ENCODE data around the gene CACNA1H.

The CACNA1H gene

DNA sequence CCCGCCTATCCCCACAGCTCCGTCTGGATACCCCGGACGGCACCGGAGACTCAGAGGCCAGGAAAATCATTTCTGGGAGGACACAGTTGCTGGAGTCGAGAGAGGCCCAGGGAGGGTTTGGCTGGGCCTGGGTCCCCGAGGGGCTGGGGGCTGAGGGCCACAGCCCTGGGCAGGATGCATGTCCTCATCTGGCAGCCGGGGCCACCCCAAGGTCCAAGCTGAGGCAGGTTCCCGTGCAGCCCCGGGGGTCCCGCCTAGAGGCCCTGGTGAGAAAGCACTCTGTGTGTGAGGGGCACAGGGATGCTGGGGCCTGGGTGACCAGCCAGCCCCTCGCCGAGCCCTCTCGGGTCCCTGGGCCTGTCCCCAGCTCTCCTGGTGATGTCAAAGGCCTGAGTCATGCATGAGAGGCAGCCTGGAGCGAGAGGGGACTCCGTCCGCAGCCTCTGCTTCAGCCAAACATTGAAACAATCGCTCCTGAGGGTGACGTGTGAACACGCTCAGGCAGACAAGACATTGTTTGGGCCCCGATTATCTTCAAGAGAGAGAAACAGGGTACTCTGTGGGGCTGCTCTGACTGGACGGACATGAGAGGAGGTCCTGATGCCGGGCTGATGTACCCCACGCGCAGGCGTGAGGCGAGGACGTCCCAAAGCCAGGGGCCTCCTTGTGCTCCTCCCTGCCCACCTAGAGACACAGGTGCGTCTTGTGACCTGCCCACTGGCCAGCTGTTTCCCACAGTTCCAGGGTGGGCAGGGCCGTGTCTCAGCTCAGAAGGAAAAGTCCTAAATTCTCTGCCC, 31.1 kb upstream of the CACNA1H start:
- no peak overlapping the region for H3K4me3 ChIP-seq (ENCODE audit: insufficient read depth, low read length, poor library complexity, severe bottlenecking)
- no peak overlapping the region for H3K4me2 ChIP-seq (ENCODE audit: low read depth, low read length, poor library complexity, severe bottlenecking)
- no peaks in the 10 kb centered on the region for H3K36me3 ChIP-seq (ENCODE audit: low read length)
- H4K20me1 ChIP-seq (ENCODE audit: low read depth, low read length) = no peaks in the 10 kb centered on the region
- H3F3A ChIP-seq (ENCODE audit: insufficient read depth) = no peaks in the 10 kb centered on the region
- no peak overlapping the region for H2AFZ ChIP-seq (ENCODE audit: low read depth, low read length, severe bottlenecking)
- H3K9me3 ChIP-seq (ENCODE audit: insufficient read depth, low read length) = no peaks in the 10 kb centered on the region
- TF ChIP-seq, protein P1, sequence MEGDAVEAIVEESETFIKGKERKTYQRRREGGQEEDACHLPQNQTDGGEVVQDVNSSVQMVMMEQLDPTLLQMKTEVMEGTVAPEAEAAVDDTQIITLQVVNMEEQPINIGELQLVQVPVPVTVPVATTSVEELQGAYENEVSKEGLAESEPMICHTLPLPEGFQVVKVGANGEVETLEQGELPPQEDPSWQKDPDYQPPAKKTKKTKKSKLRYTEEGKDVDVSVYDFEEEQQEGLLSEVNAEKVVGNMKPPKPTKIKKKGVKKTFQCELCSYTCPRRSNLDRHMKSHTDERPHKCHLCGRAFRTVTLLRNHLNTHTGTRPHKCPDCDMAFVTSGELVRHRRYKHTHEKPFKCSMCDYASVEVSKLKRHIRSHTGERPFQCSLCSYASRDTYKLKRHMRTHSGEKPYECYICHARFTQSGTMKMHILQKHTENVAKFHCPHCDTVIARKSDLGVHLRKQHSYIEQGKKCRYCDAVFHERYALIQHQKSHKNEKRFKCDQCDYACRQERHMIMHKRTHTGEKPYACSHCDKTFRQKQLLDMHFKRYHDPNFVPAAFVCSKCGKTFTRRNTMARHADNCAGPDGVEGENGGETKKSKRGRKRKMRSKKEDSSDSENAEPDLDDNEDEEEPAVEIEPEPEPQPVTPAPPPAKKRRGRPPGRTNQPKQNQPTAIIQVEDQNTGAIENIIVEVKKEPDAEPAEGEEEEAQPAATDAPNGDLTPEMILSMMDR (IDR thresholded peaks at IDR 0.05; ENCODE audit: insufficient read depth, low read length, poor library complexity, severe bottlenecking) = no peak
- TF ChIP-seq EZH2phosphoT487 (conservative IDR thresholded peaks at IDR 0.05; ENCODE audit: low read length) = no peak
- H3K27me3 ChIP-seq (ENCODE audit: low read length) = no peaks in the 10 kb centered on the region
- no peaks in the 10 kb centered on the region for H3K79me2 ChIP-seq (ENCODE audit: insufficient read depth, low read length)
- H3K27ac ChIP-seq (ENCODE audit: low read depth, low read length) = no peak overlapping the region
- H3K9ac ChIP-seq (ENCODE audit: low read length) = no peak overlapping the region
- H3K9me2 ChIP-seq (replicated peaks; ENCODE audit: insufficient read depth, low read length) = no peaks in the 10 kb centered on the region

DNA sequence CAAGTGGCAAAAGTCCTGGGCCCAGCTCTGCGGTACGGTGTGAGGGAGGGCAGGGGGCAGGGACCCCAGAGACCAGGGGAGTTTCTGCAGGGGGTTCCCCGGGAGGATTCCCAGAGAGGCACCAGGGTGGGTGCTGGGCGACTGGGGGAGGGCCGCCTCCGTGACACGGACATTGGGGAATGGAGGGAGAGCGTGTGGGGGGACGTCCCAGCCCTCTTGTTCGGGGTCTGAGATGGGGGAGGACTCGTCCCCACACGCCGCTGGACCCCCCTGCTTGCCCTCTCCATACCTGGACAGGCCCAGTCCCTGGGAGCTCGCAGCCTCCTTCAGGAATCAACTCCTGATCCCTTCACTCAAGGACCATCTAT, 30.5 kb upstream of the CACNA1H start:
- Histone ChIP-seq H3K9ac (ENCODE audit: low read length) (no peak overlapping the region), H3K79me2 (ENCODE audit: insufficient read depth, low read length) (no peaks in the 10 kb centered on the region), H2AFZ (ENCODE audit: low read depth, low read length, severe bottlenecking) (no peak overlapping the region), H3K4me3 (ENCODE audit: insufficient read depth, low read length, poor library complexity, severe bottlenecking) (no peak overlapping the region), H3K27ac (ENCODE audit: low read depth, low read length) (no peak overlapping the region), H3K27me3 (ENCODE audit: low read length) (no peaks in the 10 kb centered on the region), H3K9me2 (replicated peaks; ENCODE audit: insufficient read depth, low read length) (no peaks in the 10 kb centered on the region), H3K4me2 (ENCODE audit: low read depth, low read length, poor library complexity, severe bottlenecking) (no peak overlapping the region), H4K20me1 (ENCODE audit: low read depth, low read length) (no peaks in the 10 kb centered on the region), H3K9me3 (ENCODE audit: insufficient read depth, low read length) (no peaks in the 10 kb centered on the region), H3F3A (ENCODE audit: insufficient read depth) (no peaks in the 10 kb centered on the region), H3K36me3 (ENCODE audit: low read length) (no peaks in the 10 kb centered on the region)
- TF ChIP-seq, protein P1 (IDR thresholded peaks at IDR 0.05; ENCODE audit: insufficient read depth, low read length, poor library complexity, severe bottlenecking) = no peak
- TF ChIP-seq EZH2phosphoT487 (conservative IDR thresholded peaks at IDR 0.05; ENCODE audit: low read length) = no peak

GRCh38 chr16:1123525-1124230, 29.2 kb upstream of the CACNA1H start:
- TF ChIP-seq, protein P1 (IDR thresholded peaks at IDR 0.05; ENCODE audit: insufficient read depth, low read length, poor library complexity, severe bottlenecking) = no peak
- no peak for TF ChIP-seq EZH2phosphoT487 (conservative IDR thresholded peaks at IDR 0.05; ENCODE audit: low read length)
- H3K9me3 ChIP-seq (ENCODE audit: insufficient read depth, low read length) = no peaks in the 10 kb centered on the region
- no peak overlapping the region for H3K4me2 ChIP-seq (ENCODE audit: low read depth, low read length, poor library complexity, severe bottlenecking)
- H3K9me2 ChIP-seq (replicated peaks; ENCODE audit: insufficient read depth, low read length) = no peaks in the 10 kb centered on the region
- H3K27ac ChIP-seq (ENCODE audit: low read depth, low read length) = no peak overlapping the region
- no peaks in the 10 kb centered on the region for H3K36me3 ChIP-seq (ENCODE audit: low read length)
- H2AFZ ChIP-seq (ENCODE audit: low read depth, low read length, severe bottlenecking) = no peak overlapping the region
- H3K4me3 ChIP-seq (ENCODE audit: insufficient read depth, low read length, poor library complexity, severe bottlenecking) = no peak overlapping the region
- no peaks in the 10 kb centered on the region for H4K20me1 ChIP-seq (ENCODE audit: low read depth, low read length)
- no peaks in the 10 kb centered on the region for H3K79me2 ChIP-seq (ENCODE audit: insufficient read depth, low read length)
- no peak overlapping the region for H3K9ac ChIP-seq (ENCODE audit: low read length)
- no peaks in the 10 kb centered on the region for H3K27me3 ChIP-seq (ENCODE audit: low read length)
- no peaks in the 10 kb centered on the region for H3F3A ChIP-seq (ENCODE audit: insufficient read depth)

All from SU-DHL-6 (cell line).